PC-3 (cell line): ENCODE measurements around the gene CRYGN. TPM values are rescaled to one million over a fixed set of nuclear protein-coding genes. Genes with fewer than 3 reads are reported as not detected.

Experiments used
- ATAC-seq: fragments of 200-7000 bp; cut with Tn5 transposase; 2 replicates; pipeline ENCODE4 v1.9.1; 2020; ENCODE audit warnings: mild to moderate bottlenecking, moderate library complexity
- BruUV-seq: library from RNA; stranded (reverse); fragments of 400-500 nt; replicated peaks from 2 replicates; lab custom pipeline; 2021; lab: Mats Ljungman, UMichigan
- CTCF ChIA-PET: fragments of 300-600 bp; sonication (Branson Sonifier 250); formaldehyde crosslinking; loops from one replicate; lab custom pipeline; 2022; ENCODE audit warnings: antibody characterized with exemption; lab: Charles Lee
- POLR2A ChIA-PET: fragments of 300-600 bp; sonication (Branson Sonifier 250); formaldehyde crosslinking; loops from one replicate; lab custom pipeline; 2022; ENCODE audit warnings: antibody characterized with exemption; ENCODE audit not compliant: unreplicated experiment; lab: Charles Lee
- DNase-seq: peaks from one replicate; pipeline ENCODE4 v3.0.0-alpha.2; 2015
- H2AFZ ChIP-seq: fragments of 300-600 bp; sonication (generic); 2 replicates; pipeline ENCODE4 v1.6.0; 2016; ENCODE audit warnings: antibody characterized with exemption, low read length
- H3F3A ChIP-seq: fragments of 300-600 bp; sonication (generic); one replicate; pipeline ENCODE4 v1.6.0; 2017; ENCODE audit warnings: antibody characterized with exemption, low read length, control low read depth, mild to moderate bottlenecking; ENCODE audit not compliant: unreplicated experiment
- H3K27ac ChIP-seq: fragments of 300-600 bp; sonication (generic); 2 replicates; pipeline ENCODE4 v1.5.1; 2016; ENCODE audit warnings: mild to moderate bottlenecking, low read length
- H3K27me3 ChIP-seq: fragments of 300-600 bp; sonication (generic); 2 replicates; pipeline ENCODE4 v1.6.1; 2016; ENCODE audit warnings: low read length, mixed read lengths
- H3K36me3 ChIP-seq: fragments of 300-600 bp; sonication (generic); 2 replicates; pipeline ENCODE4 v1.6.1; 2016; ENCODE audit warnings: low read depth, mixed run types, low read length, mixed read lengths
- H3K4me1 ChIP-seq: fragments of 300-600 bp; sonication (generic); 2 replicates; pipeline ENCODE4 v1.5.1; 2016; ENCODE audit warnings: low read length; ENCODE audit not compliant: insufficient read depth
- H3K4me2 ChIP-seq: fragments of 300-600 bp; sonication (generic); 2 replicates; pipeline ENCODE4 v1.6.0; 2016; ENCODE audit warnings: low read length
- H3K4me3 ChIP-seq: fragments of 300-600 bp; sonication (generic); 2 replicates; pipeline ENCODE4 v1.5.1; 2016; ENCODE audit warnings: mild to moderate bottlenecking, low read length, mixed read lengths
- H3K79me2 ChIP-seq: fragments of 300-600 bp; sonication (generic); 2 replicates; pipeline ENCODE4 v1.6.1; 2017; ENCODE audit warnings: low read length, mixed read lengths
- H3K9ac ChIP-seq: fragments of 300-600 bp; sonication (generic); 2 replicates; pipeline ENCODE4 v1.6.0; 2016; ENCODE audit warnings: mild to moderate bottlenecking, low read length
- H3K9me2 ChIP-seq: fragments of 300-600 bp; sonication (generic); replicated peaks from 2 replicates; pipeline ENCODE4 v1.6.1; 2016; ENCODE audit warnings: mixed run types, low read length, mixed read lengths
- H3K9me3 ChIP-seq: fragments of 300-600 bp; sonication (generic); 2 replicates; pipeline ENCODE4 v1.6.1; 2016; ENCODE audit warnings: low read length, mixed read lengths
- H4K20me1 ChIP-seq: fragments of 300-600 bp; sonication (generic); 2 replicates; pipeline ENCODE4 v1.6.1; 2016; ENCODE audit warnings: low read length, mixed read lengths
- CTCF ChIP-seq: fragments of 300-600 bp; sonication (generic); conservative IDR thresholded peaks from 2 replicates; pipeline ENCODE4 v1.5.1; 2017; ENCODE audit warnings: antibody characterized with exemption, low read depth, mild to moderate bottlenecking, low read length
- EZH2 ChIP-seq: fragments of 300-600 bp; sonication (generic); IDR thresholded peaks from one replicate; pipeline ENCODE4 v1.6.1; 2017; ENCODE audit warnings: antibody characterized with exemption, mild to moderate bottlenecking, low read length; ENCODE audit not compliant: unreplicated experiment
- EZH2phosphoT487 ChIP-seq: fragments of 300-600 bp; sonication (generic); IDR thresholded peaks from 2 replicates; pipeline ENCODE4 v1.6.1; 2018; ENCODE audit warnings: mild to moderate bottlenecking, antibody characterized with exemption, low read length, borderline replicate concordance
- intact Hi-C: fragments of 100-400 bp; cut with micrococcal nuclease; formaldehyde crosslinking; loops from 2 replicates; pipeline ENCODE4 v1.9.0; 2023
- total RNA-seq: library from RNA; depleted of rRNA; stranded (reverse); fragments of >200 nt; gene quantifications from 2 replicates; pipeline ENCODE4 v1.2.3, GENCODE V29; 2014

Gene CRYGN
- total RNA-seq, 1 experiment from 2014 or later, result 0.11 TPM

GRCh38 chr7:151435103-151435916 is 4.6 kb downstream of the CRYGN start:
- intact Hi-C loops, result no loop called here
- Histone ChIP-seq H3K9ac (no peak overlapping the region), H3K79me2 (no peaks in the 10 kb centered on the region), H3F3A (no peaks in the 10 kb centered on the region), H3K4me3 (no peak overlapping the region), H3K27ac (no peak overlapping the region), H4K20me1 (no peaks in the 10 kb centered on the region), H3K9me2 (no peaks in the 10 kb centered on the region), H3K36me3 (no peaks in the 10 kb centered on the region), H3K4me1 (no peaks in the 10 kb centered on the region), H2AFZ (no peak overlapping the region), H3K27me3 (peaks cover 18% of the 10 kb centered on the region), H3K4me2 (no peak overlapping the region), H3K9me3 (no peaks in the 10 kb centered on the region)
- ChIA-PET POLR2A (no interaction called here), CTCF (no interaction called here)
- TF ChIP-seq EZH2 (no peak), CTCF (no peak), EZH2phosphoT487 (no peak)
- BruUV-seq, result no TSS peak
- no peak for DNase-seq
- no peak for ATAC-seq

GRCh38 chr7:151434549-151434948 is 5.4 kb downstream of the CRYGN start:
- no peak for ATAC-seq
- TF ChIP-seq EZH2 (no peak), CTCF (no peak), EZH2phosphoT487 (no peak)
- Histone ChIP-seq H3K4me2 (no peak overlapping the region), H3K79me2 (no peaks in the 10 kb centered on the region), H3K27ac (no peak overlapping the region), H3K4me3 (no peak overlapping the region), H3K9ac (no peak overlapping the region), H3F3A (no peaks in the 10 kb centered on the region), H3K9me3 (no peaks in the 10 kb centered on the region), H3K4me1 (no peaks in the 10 kb centered on the region), H3K9me2 (no peaks in the 10 kb centered on the region), H4K20me1 (no peaks in the 10 kb centered on the region), H2AFZ (no peak overlapping the region), H3K27me3 (peaks cover 15% of the 10 kb centered on the region), H3K36me3 (no peaks in the 10 kb centered on the region)
- BruUV-seq, result no TSS peak
- ChIA-PET CTCF (no interaction called here), POLR2A (no interaction called here)
- intact Hi-C loops, result no loop called here
- no peak for DNase-seq

- Histone ChIP-seq H3K9ac (no peak overlapping the region), H3F3A (no peaks in the 10 kb centered on the region), H3K27ac (no peak overlapping the region), H3K4me2 (no peak overlapping the region), H3K36me3 (no peaks in the 10 kb centered on the region), H3K4me1 (no peaks in the 10 kb centered on the region), H3K27me3 (peaks cover 8% of the 10 kb centered on the region), H3K9me2 (no peaks in the 10 kb centered on the region), H3K9me3 (no peaks in the 10 kb centered on the region), H3K4me3 (no peak overlapping the region), H3K79me2 (no peaks in the 10 kb centered on the region), H4K20me1 (no peaks in the 10 kb centered on the region), H2AFZ (no peak overlapping the region)
- intact Hi-C loops, result no loop called here
- TF ChIP-seq EZH2 (no peak), EZH2phosphoT487 (no peak), CTCF (no peak)
- ChIA-PET POLR2A (no interaction called here), CTCF (no interaction called here)
- DNase-seq (no peak), ATAC-seq (no peak)
- BruUV-seq, result no TSS peak
These were observed 6.1 kb downstream of the CRYGN start for GRCh38 chr7:151433721-151434400.
